Neuronal stem cell (in vitro differentiated cells): ENCODE data around the gene NPL.

Source experiments
- DNase-seq: peaks from one replicate; pipeline ENCODE4 v3.0.0-alpha.2; 2013; ENCODE audit warnings: low spot score
- H2AFZ ChIP-seq: one replicate; pipeline ENCODE4 v1.6.1; 2013; ENCODE audit warnings: mild to moderate bottlenecking, low read length, inconsistent platforms
- H2AK5ac ChIP-seq: 2 replicates; pipeline ENCODE4 v1.6.1; 2013; ENCODE audit warnings: low read depth, mild to moderate bottlenecking, inconsistent platforms, low read length, moderate library complexity, mixed read lengths
- H2BK120ac ChIP-seq: 2 replicates; pipeline ENCODE4 v1.6.1; 2013; ENCODE audit warnings: low read depth, mild to moderate bottlenecking, inconsistent platforms, low read length, moderate library complexity, mixed read lengths
- H2BK12ac ChIP-seq: one replicate; pipeline ENCODE4 v1.6.1; 2013; ENCODE audit warnings: low read length, inconsistent platforms
- H2BK15ac ChIP-seq: 2 replicates; pipeline ENCODE4 v1.6.1; 2013; ENCODE audit warnings: mild to moderate bottlenecking, low read length, inconsistent platforms, mixed read lengths
- H2BK5ac ChIP-seq: one replicate; pipeline ENCODE4 v1.6.1; 2013; ENCODE audit warnings: inconsistent platforms, mild to moderate bottlenecking, low read length, moderate library complexity
- H3K14ac ChIP-seq: one replicate; pipeline ENCODE4 v1.6.1; 2013; ENCODE audit warnings: low read length, inconsistent platforms
- H3K18ac ChIP-seq: 2 replicates; pipeline ENCODE4 v1.6.1; 2013; ENCODE audit warnings: low read length, inconsistent platforms
- H3K23ac ChIP-seq: 2 replicates; pipeline ENCODE4 v1.6.1; 2013; ENCODE audit warnings: low read depth, mild to moderate bottlenecking, mixed read lengths, low read length, inconsistent platforms; ENCODE audit not compliant: poor library complexity
- H3K27ac ChIP-seq: replicated peaks from 3 replicates; pipeline ENCODE4 v1.5.1; 2013; ENCODE audit warnings: low read length, inconsistent platforms
- H3K27me3 ChIP-seq, 3 experiments: 2 replicates each; pipeline ENCODE4 v1.6.1; 2013; ENCODE audit warnings: low read length in 3 of 3, mild to moderate bottlenecking in 2 of 3, inconsistent platforms in 1 of 3, low read depth in 1 of 3, mixed read lengths in 1 of 3, moderate library complexity in 1 of 3; ENCODE audit not compliant: control insufficient read depth in 3 of 3, insufficient read depth in 3 of 3
- H3K36me3 ChIP-seq, 2 donors: replicated peaks in 1 of 2; 2 replicates each; pipeline ENCODE4 v1.6.1; 2013; ENCODE audit warnings: low read length in 2 of 2; ENCODE audit not compliant: control insufficient read depth in 2 of 2, insufficient read depth in 2 of 2
- H3K4ac ChIP-seq: 2 replicates; pipeline ENCODE4 v1.6.1; 2013; ENCODE audit warnings: inconsistent platforms, mild to moderate bottlenecking, low read length, moderate library complexity
- H3K4me1 ChIP-seq, 2 donors: 1 replicate in 1 of 2; 2 replicates in 1 of 2; pipeline ENCODE4 v1.6.1; 2013; ENCODE audit warnings: low read length in 2 of 2, low read depth in 1 of 2; ENCODE audit not compliant: control insufficient read depth in 2 of 2, insufficient read depth in 1 of 2
- H3K4me2 ChIP-seq: one replicate; pipeline ENCODE4 v1.6.1; 2013; ENCODE audit warnings: mild to moderate bottlenecking, low read length, inconsistent platforms; ENCODE audit not compliant: insufficient read depth, poor library complexity, severe bottlenecking
- H3K4me3 ChIP-seq, 2 donors: 2 replicates each; pipeline ENCODE4 v1.5.1; 2013; ENCODE audit warnings: low read length in 2 of 2, mild to moderate bottlenecking in 2 of 2, inconsistent platforms in 1 of 2, moderate library complexity in 1 of 2
- H3K79me1 ChIP-seq: one replicate; pipeline ENCODE4 v1.6.1; 2013; ENCODE audit warnings: low read depth, mild to moderate bottlenecking, inconsistent platforms, low read length, moderate library complexity
- H3K9ac ChIP-seq: one replicate; pipeline ENCODE4 v1.6.1; 2013; ENCODE audit warnings: mild to moderate bottlenecking, low read depth, low read length, inconsistent platforms; ENCODE audit not compliant: poor library complexity
- H3K9me3 ChIP-seq, 2 donors: replicated peaks in 1 of 2; 2 replicates each; pipeline versions ENCODE3 to v1.6.1; 2013; ENCODE audit warnings: low read length in 2 of 2, mild to moderate bottlenecking in 2 of 2, inconsistent platforms in 1 of 2, low read depth in 1 of 2, mixed read lengths in 1 of 2, moderate library complexity in 1 of 2; ENCODE audit not compliant: control insufficient read depth in 2 of 2, insufficient read depth in 1 of 2
- H4K8ac ChIP-seq: one replicate; pipeline ENCODE4 v1.6.1; 2013; ENCODE audit warnings: low read depth, mild to moderate bottlenecking, inconsistent platforms, low read length, moderate library complexity
- H4K91ac ChIP-seq: one replicate; pipeline ENCODE4 v1.6.1; 2013; ENCODE audit warnings: low read length, low read depth, mild to moderate bottlenecking, inconsistent platforms; ENCODE audit not compliant: poor library complexity
- WGBS, 2 donors: extraction: QIAGEN DNeasy Blood & Tissue Kit; methylation state at CpG; one replicate each; pipeline ENCODE4 v1.1.7; 2013; ENCODE audit warnings: missing lambda C conversion rate in 2 of 2, mixed read lengths in 1 of 2; ENCODE audit not compliant: insufficient read length in 2 of 2, insufficient replicate concordance in 1 of 2; ENCODE audit errors: extremely low coverage in 2 of 2; 5-methylcytosine and 5-hydroxymethylcytosine counted together

The NPL gene

GRCh38 chr1:182770232-182770631, 19.3 kb upstream of the NPL start:
- H2AK5ac ChIP-seq = no peak overlapping the region
- H2BK120ac ChIP-seq = no peak overlapping the region
- no peak overlapping the region for H4K91ac ChIP-seq
- H3K18ac ChIP-seq = no peak overlapping the region
- H3K9me3 ChIP-seq = no peaks in the 10 kb centered on the region
- H2AFZ ChIP-seq = no peak overlapping the region
- H3K4me3 ChIP-seq = no peak overlapping the region
- no peaks in the 10 kb centered on the region for H3K36me3 ChIP-seq
- H2BK5ac ChIP-seq = no peak overlapping the region
- H3K27ac ChIP-seq = no peak overlapping the region
- H3K27me3 ChIP-seq = peaks cover 0 to 9% (median 0%) of the 10 kb centered on the region in 3 experiments
- no peak overlapping the region for H2BK12ac ChIP-seq
- no peak overlapping the region for H3K4ac ChIP-seq
- no peak for DNase-seq
- no peaks in the 10 kb centered on the region for H3K4me1 ChIP-seq
- no peak overlapping the region for H3K9ac ChIP-seq
- H4K8ac ChIP-seq = no peak overlapping the region
- H3K4me2 ChIP-seq = no peak overlapping the region
- no CpG with 5 or more reads among the region's 2 CpGs for WGBS, 2 donors
- H3K23ac ChIP-seq = no peak overlapping the region
- H3K14ac ChIP-seq = no peak overlapping the region
- H2BK15ac ChIP-seq = no peak overlapping the region
- H3K79me1 ChIP-seq = no peaks in the 10 kb centered on the region

- Histone ChIP-seq H3K18ac (no peak overlapping the region), H3K4me3 (no peak overlapping the region), H3K4ac (no peak overlapping the region), H2AFZ (no peak overlapping the region), H3K36me3 (no peaks in the 10 kb centered on the region), H2BK12ac (no peak overlapping the region), H3K79me1 (no peaks in the 10 kb centered on the region), H4K91ac (no peak overlapping the region), H3K14ac (no peak overlapping the region), H2AK5ac (no peak overlapping the region), H2BK5ac (no peak overlapping the region), H2BK120ac (no peak overlapping the region), H3K27me3 (peaks cover 0 to 4% (median 0%) of the 10 kb centered on the region in 3 experiments), H3K4me1 (no peaks in the 10 kb centered on the region), H3K23ac (no peak overlapping the region), H3K27ac (no peak overlapping the region), H4K8ac (no peak overlapping the region), H3K4me2 (no peak overlapping the region), H3K9me3 (no peaks in the 10 kb centered on the region), H2BK15ac (no peak overlapping the region), H3K9ac (no peak overlapping the region)
- no peak for DNase-seq
- no CpG with 5 or more reads among the region's 4 CpGs for WGBS, 2 donors
Observed at GRCh38 chr1:182771187-182771984, 18.2 kb upstream of the NPL start.

- Histone ChIP-seq H3K9me3 (no peaks in the 10 kb centered on the region), H2BK120ac (no peak overlapping the region), H3K36me3 (no peaks in the 10 kb centered on the region), H3K4me1 (no peaks in the 10 kb centered on the region), H2AFZ (no peak overlapping the region), H3K79me1 (no peaks in the 10 kb centered on the region), H3K27me3 (no peaks in the 10 kb centered on the region), H3K4ac (no peak overlapping the region), H3K4me3 (no peak overlapping the region), H3K14ac (no peak overlapping the region), H3K4me2 (no peak overlapping the region), H2AK5ac (no peak overlapping the region), H4K8ac (no peak overlapping the region), H3K23ac (no peak overlapping the region), H2BK5ac (no peak overlapping the region), H2BK12ac (no peak overlapping the region), H4K91ac (no peak overlapping the region), H3K27ac (no peak overlapping the region), H2BK15ac (no peak overlapping the region), H3K18ac (no peak overlapping the region), H3K9ac (no peak overlapping the region)
- no peak for DNase-seq
Observed at GRCh38 chr1:182777386-182777785, 12.2 kb upstream of the NPL start.

- H2AK5ac ChIP-seq = no peak overlapping the region
- H3K4me3 ChIP-seq = no peak overlapping the region
- no peaks in the 10 kb centered on the region for H3K9me3 ChIP-seq
- no peak overlapping the region for H2BK15ac ChIP-seq
- no peaks in the 10 kb centered on the region for H3K79me1 ChIP-seq
- H2BK120ac ChIP-seq = no peak overlapping the region
- no peaks in the 10 kb centered on the region for H3K27me3 ChIP-seq
- no peak overlapping the region for H3K4me2 ChIP-seq
- H3K4me1 ChIP-seq = no peaks in the 10 kb centered on the region
- H3K18ac ChIP-seq = no peak overlapping the region
- no peak overlapping the region for H3K14ac ChIP-seq
- no peak overlapping the region for H2BK5ac ChIP-seq
- H2BK12ac ChIP-seq = no peak overlapping the region
- H3K9ac ChIP-seq = no peak overlapping the region
- H3K4ac ChIP-seq = no peak overlapping the region
- no peak overlapping the region for H3K27ac ChIP-seq
- DNase-seq = no peak
- no peaks in the 10 kb centered on the region for H3K36me3 ChIP-seq
- no CpG with 5 or more reads among the region's 2 CpGs for WGBS, 2 donors
- no peak overlapping the region for H3K23ac ChIP-seq
- H2AFZ ChIP-seq = no peak overlapping the region
- H4K8ac ChIP-seq = no peak overlapping the region
- no peak overlapping the region for H4K91ac ChIP-seq
Observed at GRCh38 chr1:182778862-182779261, 10.7 kb upstream of the NPL start.
